Epithelial cell of esophagus (primary cell): ENCODE data around the gene ENTPD7.
"Not testable (repeated sequence)": the region's sequence is repeated elsewhere in the genome, so short reads cannot be mapped to it uniquely, and the experiment has no call there.

Experiments
- DNase-seq: peaks from one replicate; pipeline ENCODE4 v3.0.0; 2010; ENCODE audit warnings: low read depth
- H3K4me3 ChIP-seq: 2 replicates; pipeline ENCODE4 v1.5.1; 2011; ENCODE audit warnings: mild to moderate bottlenecking, low read length, control low read depth
- TF ChIP-seq, protein P1 (sequence below): IDR thresholded peaks from 2 replicates; pipeline ENCODE4 v1.5.1; 2011; ENCODE audit warnings: low read depth, mild to moderate bottlenecking, low read length, control low read depth, inconsistent platforms; ENCODE audit not compliant: insufficient read depth; ENCODE audit errors: missing control alignments

ENTPD7 gene

DNA sequence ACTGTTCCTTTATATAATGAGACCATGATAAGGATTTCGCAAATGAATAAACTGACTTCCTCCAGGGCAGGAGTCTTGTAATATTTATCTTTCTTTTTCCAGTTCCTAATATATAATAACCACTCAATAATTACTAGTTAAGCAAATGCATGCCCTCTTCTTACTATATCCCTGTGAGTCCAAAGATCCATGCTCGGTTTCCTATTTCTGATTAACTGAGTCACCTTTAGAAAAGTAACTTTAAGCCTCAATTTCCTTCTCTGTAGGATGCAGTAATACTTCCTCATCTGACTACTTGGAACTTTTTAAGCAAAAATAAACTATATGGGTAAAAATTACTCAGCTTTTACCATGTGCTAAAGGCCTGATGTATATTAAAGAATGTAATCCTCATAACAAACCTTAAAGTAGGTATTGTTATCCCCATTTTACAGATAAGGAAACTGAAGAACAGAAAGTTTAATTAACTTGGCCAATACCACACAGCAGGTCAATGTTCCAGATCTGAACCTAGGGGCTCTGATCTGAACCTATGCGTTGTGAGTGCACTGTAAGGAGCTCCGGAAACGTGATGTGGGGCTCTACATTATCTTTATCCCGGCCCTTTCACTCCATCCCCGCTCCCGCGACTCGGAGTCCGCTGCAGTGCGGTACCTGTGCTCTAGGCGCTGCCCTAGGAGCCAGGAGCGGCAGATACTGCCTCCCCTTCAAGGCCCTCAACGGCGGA lies 72.2 kb downstream of the ENTPD7 start:
- DNase-seq = no peak
- TF ChIP-seq, protein P1, sequence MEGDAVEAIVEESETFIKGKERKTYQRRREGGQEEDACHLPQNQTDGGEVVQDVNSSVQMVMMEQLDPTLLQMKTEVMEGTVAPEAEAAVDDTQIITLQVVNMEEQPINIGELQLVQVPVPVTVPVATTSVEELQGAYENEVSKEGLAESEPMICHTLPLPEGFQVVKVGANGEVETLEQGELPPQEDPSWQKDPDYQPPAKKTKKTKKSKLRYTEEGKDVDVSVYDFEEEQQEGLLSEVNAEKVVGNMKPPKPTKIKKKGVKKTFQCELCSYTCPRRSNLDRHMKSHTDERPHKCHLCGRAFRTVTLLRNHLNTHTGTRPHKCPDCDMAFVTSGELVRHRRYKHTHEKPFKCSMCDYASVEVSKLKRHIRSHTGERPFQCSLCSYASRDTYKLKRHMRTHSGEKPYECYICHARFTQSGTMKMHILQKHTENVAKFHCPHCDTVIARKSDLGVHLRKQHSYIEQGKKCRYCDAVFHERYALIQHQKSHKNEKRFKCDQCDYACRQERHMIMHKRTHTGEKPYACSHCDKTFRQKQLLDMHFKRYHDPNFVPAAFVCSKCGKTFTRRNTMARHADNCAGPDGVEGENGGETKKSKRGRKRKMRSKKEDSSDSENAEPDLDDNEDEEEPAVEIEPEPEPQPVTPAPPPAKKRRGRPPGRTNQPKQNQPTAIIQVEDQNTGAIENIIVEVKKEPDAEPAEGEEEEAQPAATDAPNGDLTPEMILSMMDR = no peak
- H3K4me3 ChIP-seq = peak overlapping the region; percentile 98

DNA sequence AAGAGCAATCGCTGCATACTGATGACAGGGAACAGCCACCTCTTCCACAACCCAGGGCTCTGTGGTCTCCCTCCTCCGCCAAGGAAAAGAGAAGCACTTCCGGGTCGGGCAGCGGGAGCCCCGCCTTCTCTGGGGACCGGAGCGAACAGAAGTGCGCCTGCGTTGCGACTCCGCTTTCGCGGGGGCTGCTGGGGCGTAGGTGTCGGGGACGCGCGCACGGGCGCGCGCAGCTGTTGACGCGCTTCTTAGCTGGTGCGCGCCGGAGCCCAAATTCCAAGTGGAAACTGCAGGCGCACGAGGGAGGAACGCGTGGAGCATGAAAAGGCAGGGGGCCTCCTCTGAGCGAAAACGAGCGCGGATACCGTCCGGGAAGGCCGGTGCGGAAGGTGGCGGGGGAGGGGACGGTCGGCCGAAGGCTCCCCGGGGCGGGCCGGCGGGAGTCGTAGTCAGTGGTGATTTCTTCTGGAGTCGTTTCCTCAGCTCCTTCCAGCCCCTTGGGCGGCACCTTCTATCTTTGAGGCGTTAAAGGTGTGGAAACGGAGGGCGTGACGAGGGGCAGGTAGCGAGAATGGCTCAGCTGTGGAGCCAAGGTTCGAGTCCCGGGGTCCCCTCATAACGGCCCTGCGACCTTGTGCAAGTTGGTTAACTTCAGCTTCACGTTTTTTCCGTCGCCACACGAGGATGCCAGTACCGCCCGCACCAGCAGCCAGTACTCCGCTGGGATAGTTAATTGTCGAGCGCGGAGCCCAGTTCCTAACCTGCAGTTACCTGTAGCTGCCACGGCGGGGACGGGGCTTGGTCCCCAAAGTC lies 72.9 kb downstream of the ENTPD7 start, which contains the start of the genes COX15 and CUTC:
Gene COX15 (minus strand): TSS at position 95 of the 810 bp plus-strand sequence. CDS start 78 bp downstream, at position 17.
Gene CUTC (plus strand): TSS at position 202 of the 810 bp plus-strand sequence. CDS start 115 bp downstream, at position 317.
- peak within 1 kb of the TSS; percentile 98 for H3K4me3 ChIP-seq
- TF ChIP-seq, protein P1 = peak; percentile 61
- peak; percentile 97 for DNase-seq

DNA sequence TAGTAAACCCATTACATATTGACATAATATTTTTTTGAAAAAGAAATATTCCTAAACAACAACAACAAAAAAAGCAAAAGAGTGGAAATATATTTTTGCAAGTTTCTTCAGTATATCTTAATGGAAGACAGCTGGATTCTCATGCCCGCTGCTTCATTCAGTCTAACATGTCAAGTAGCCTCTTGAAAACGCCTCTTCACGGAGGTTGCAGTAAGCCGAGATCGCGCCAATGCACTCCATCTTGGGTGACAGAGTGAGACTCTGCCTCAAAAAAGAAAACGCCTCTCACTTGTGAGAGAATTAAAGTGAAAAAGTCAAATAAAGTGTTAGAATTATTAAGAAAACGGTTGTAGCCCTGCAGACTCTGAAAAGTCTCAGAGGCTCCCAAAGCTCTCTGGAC lies 74.1 kb downstream of the ENTPD7 start:
- DNase-seq = peak; percentile 30
- peak overlapping the region; percentile 98 for H3K4me3 ChIP-seq
- TF ChIP-seq, protein P1 = no peak

DNA sequence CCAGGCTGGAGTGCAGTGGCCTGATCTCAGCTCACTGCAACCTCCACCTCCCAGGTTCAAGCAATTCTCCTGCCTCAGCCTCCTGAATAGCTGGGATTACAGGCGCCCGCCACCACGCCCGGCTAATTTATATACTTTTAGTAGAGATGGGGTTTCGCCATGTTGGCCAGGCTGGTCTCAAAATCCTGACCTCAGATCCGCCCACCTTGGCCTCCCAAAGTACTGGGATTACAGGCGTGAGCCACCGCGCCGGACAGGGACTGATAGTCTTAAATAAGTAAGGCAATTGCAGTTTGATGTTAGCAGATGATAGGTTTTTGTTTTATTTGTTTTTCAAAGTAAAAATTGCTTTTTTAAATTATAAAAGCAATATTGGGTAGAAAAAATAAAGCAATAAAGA lies 74.8 kb downstream of the ENTPD7 start:
- not testable (repeated sequence) for DNase-seq, H3K4me3 ChIP-seq

DNA sequence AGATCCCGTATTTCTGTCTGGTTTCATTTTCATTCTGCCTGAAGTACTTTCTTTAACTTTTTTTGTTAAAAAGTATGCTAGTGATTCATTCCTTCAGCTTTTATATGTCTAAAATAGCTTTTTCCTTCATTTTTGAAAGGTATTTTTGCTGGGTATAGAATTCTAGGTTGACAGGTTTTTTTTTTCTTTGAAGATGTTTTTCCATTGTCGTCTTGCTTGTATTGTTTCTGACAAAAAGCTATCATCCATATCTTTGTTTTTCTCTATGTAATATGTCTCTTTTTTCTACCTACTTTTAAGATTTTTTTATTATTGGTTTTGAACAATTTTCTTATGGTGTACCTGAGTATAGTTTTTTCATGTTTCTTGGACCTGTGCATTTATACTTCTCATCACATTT lies 81.0 kb downstream of the ENTPD7 start:
- TF ChIP-seq, protein P1 = no peak
- no peak overlapping the region for H3K4me3 ChIP-seq
- DNase-seq = no peak

DNA sequence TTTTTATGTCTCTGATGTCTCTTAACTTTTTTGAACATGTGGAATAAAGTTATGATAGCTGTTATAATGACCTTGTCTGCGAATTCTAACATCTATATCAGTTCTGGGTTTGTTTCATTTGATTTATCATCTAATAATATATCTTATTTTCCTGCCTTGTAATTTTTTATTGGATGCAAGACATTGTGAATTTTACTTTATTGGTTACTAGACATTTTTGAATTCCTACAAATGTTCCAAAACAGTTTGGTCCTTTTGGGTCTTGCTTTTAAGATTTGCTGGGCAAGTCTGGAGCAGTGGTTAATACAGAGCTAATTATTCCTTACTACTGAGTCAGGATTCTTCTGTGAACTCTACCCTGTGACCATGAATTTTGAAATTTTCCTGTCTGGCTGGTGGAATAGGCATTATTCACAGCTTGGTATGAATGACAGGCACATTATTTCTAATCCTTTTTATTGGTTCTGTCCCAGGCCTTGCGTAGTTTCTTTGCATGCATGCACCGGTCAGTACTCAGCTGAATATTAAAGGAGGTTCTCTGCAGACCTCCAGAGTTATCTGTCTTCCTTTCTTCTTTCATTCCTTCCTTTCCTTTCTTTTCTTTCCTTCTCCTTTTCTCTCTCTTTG lies 81.7 kb downstream of the ENTPD7 start:
- peak; percentile 36 for DNase-seq

More for the DNA sequence above, 81.7 kb downstream of the ENTPD7 start:
- TF ChIP-seq, protein P1 = no peak
- no peak overlapping the region for H3K4me3 ChIP-seq
